Transverse colon (tissue), 3 donors: ENCODE data around the gene C2orf92.

Source experiments
- CTCF ChIP-seq, 5 experiments: fragments of 200-600 bp in 3 of 5; fragments of 450-650 bp in 2 of 5; sonication (generic) in 3 of 5; IDR thresholded peaks; 1 replicate in 2 of 5; 2 replicates in 3 of 5; pipeline ENCODE4 v1.5.1; 2016 to 2017; ENCODE audit warnings: antibody characterized with exemption in 5 of 5, inconsistent platforms in 3 of 5, mild to moderate bottlenecking in 2 of 5, moderate library complexity in 1 of 5
- EP300 ChIP-seq: sonication (generic); formaldehyde crosslinking; IDR thresholded peaks from one replicate; pipeline ENCODE4 v1.6.1; 2017; ENCODE audit warnings: antibody characterized with exemption, low read depth

GRCh38 chr2:97718051-97718882, 48.8 kb downstream of the C2orf92 start:
- no peak for TF ChIP-seq CTCF (IDR thresholded peaks at IDR 0.05)
- no peak for TF ChIP-seq EP300
